Stimulated activated naive CD8-positive, alpha-beta T cell treated with anti-CD3 and anti-CD28 coated beads, Interleukin-15, Interleukin-2, amounts not matched to agents 100 ng/mL and 50 ng/mL, for 24 hours (primary cell): ENCODE data around the gene RCOR1.
"Not testable (repeated sequence)": the region's sequence is repeated elsewhere in the genome, so short reads cannot be mapped to it uniquely, and the experiment has no call there.

Experiments
- H3K27ac Mint-ChIP-seq: one replicate; pipeline ENCODE4 v1.8.0; 2021; ENCODE audit warnings: mild to moderate bottlenecking, mixed read lengths
- H3K27me3 Mint-ChIP-seq: one replicate; pipeline ENCODE4 v1.8.0; 2021; ENCODE audit warnings: mixed read lengths
- H3K36me3 Mint-ChIP-seq: one replicate; pipeline ENCODE4 v1.8.0; 2021; ENCODE audit warnings: low read depth, mixed read lengths
- H3K4me1 Mint-ChIP-seq: one replicate; pipeline ENCODE4 v1.8.0; 2021; ENCODE audit warnings: low read depth, mixed read lengths
- H3K4me3 Mint-ChIP-seq: one replicate; pipeline ENCODE4 v1.8.0; 2021; ENCODE audit warnings: mild to moderate bottlenecking, mixed read lengths
- H3K9me3 Mint-ChIP-seq: one replicate; pipeline ENCODE4 v1.8.0; 2021; ENCODE audit warnings: mixed read lengths

The RCOR1 gene

GRCh38 chr14:102624666-102625065, 32.2 kb downstream of the RCOR1 start:
- Mint-ChIP-seq H3K4me1 (peaks cover 43% of the 10 kb centered on the region), H3K36me3 (peaks cover 7% of the 10 kb centered on the region), H3K4me3 (no peak overlapping the region), H3K27ac (no peak overlapping the region), H3K27me3 (no peaks in the 10 kb centered on the region), H3K9me3 (no peaks in the 10 kb centered on the region)

GRCh38 chr14:102625564-102626296, 33.3 kb downstream of the RCOR1 start:
- Mint-ChIP-seq H3K36me3 (peaks cover 7% of the 10 kb centered on the region), H3K4me1 (peaks cover 41% of the 10 kb centered on the region), H3K27me3 (no peaks in the 10 kb centered on the region), H3K9me3 (no peaks in the 10 kb centered on the region), H3K4me3 (no peak overlapping the region), H3K27ac (peak overlapping the region; percentile 56)

- H3K4me1 Mint-ChIP-seq: peaks cover 36% of the 10 kb centered on the region
- no peak overlapping the region for H3K4me3 Mint-ChIP-seq
- H3K27me3 Mint-ChIP-seq: no peaks in the 10 kb centered on the region
- H3K27ac Mint-ChIP-seq: no peak overlapping the region
- H3K36me3 Mint-ChIP-seq: peaks cover 7% of the 10 kb centered on the region
- no peaks in the 10 kb centered on the region for H3K9me3 Mint-ChIP-seq
Observed at GRCh38 chr14:102626530-102626929, 34.1 kb downstream of the RCOR1 start.

GRCh38 chr14:102629011-102629444, 36.6 kb downstream of the RCOR1 start:
- Mint-ChIP-seq H3K27me3 (no peaks in the 10 kb centered on the region), H3K4me1 (peaks cover 22% of the 10 kb centered on the region), H3K27ac (peak overlapping the region; percentile 28), H3K9me3 (no peaks in the 10 kb centered on the region), H3K36me3 (peaks cover 9% of the 10 kb centered on the region), H3K4me3 (no peak overlapping the region)

- Mint-ChIP-seq H3K9me3 (no peaks in the 10 kb centered on the region), H3K27ac (no peak overlapping the region)
Observed at GRCh38 chr14:102629808-102630350, 37.4 kb downstream of the RCOR1 start.

GRCh38 chr14:102630405-102630804, 38.0 kb downstream of the RCOR1 start:
- H3K36me3 Mint-ChIP-seq: peaks cover 9% of the 10 kb centered on the region
- no peak overlapping the region for H3K27ac Mint-ChIP-seq
- no peaks in the 10 kb centered on the region for H3K27me3 Mint-ChIP-seq
- H3K4me1 Mint-ChIP-seq: peaks cover 25% of the 10 kb centered on the region
- H3K4me3 Mint-ChIP-seq: no peak overlapping the region
- H3K9me3 Mint-ChIP-seq: no peaks in the 10 kb centered on the region

More at GRCh38 chr14:102629808-102630350, 37.4 kb downstream of the RCOR1 start:
- H3K4me3 Mint-ChIP-seq: no peak overlapping the region
- no peaks in the 10 kb centered on the region for H3K27me3 Mint-ChIP-seq
- peaks cover 26% of the 10 kb centered on the region for H3K4me1 Mint-ChIP-seq
- H3K36me3 Mint-ChIP-seq: peaks cover 9% of the 10 kb centered on the region

GRCh38 chr14:102630881-102631280, 38.4 kb downstream of the RCOR1 start:
- H3K27ac Mint-ChIP-seq: no peak overlapping the region
- H3K9me3 Mint-ChIP-seq: no peaks in the 10 kb centered on the region
- peaks cover 20% of the 10 kb centered on the region for H3K4me1 Mint-ChIP-seq
- H3K27me3 Mint-ChIP-seq: no peaks in the 10 kb centered on the region
- peaks cover 6% of the 10 kb centered on the region for H3K36me3 Mint-ChIP-seq
- no peak overlapping the region for H3K4me3 Mint-ChIP-seq

GRCh38 chr14:102633906-102634595, 41.6 kb downstream of the RCOR1 start:
- H3K27ac Mint-ChIP-seq: peak overlapping the region; percentile 32
- no peaks in the 10 kb centered on the region for H3K9me3 Mint-ChIP-seq
- H3K27me3 Mint-ChIP-seq: no peaks in the 10 kb centered on the region
- peaks cover 3% of the 10 kb centered on the region for H3K36me3 Mint-ChIP-seq
- peaks cover 10% of the 10 kb centered on the region for H3K4me1 Mint-ChIP-seq
- no peak overlapping the region for H3K4me3 Mint-ChIP-seq

GRCh38 chr14:102639611-102640010, 47.2 kb downstream of the RCOR1 start:
- H3K9me3 Mint-ChIP-seq, H3K27ac Mint-ChIP-seq, H3K27me3 Mint-ChIP-seq, H3K36me3 Mint-ChIP-seq, H3K4me3 Mint-ChIP-seq: not testable (repeated sequence)
- H3K4me1 Mint-ChIP-seq: peaks cover 28% of the 10 kb centered on the region

GRCh38 chr14:102644523-102644922, 52.1 kb downstream of the RCOR1 start:
- peak overlapping the region; percentile 76 for H3K27ac Mint-ChIP-seq

GRCh38 chr14:102645746-102646440, 53.4 kb downstream of the RCOR1 start:
- peak overlapping the region; percentile 33 for H3K27ac Mint-ChIP-seq
- H3K27me3 Mint-ChIP-seq: no peaks in the 10 kb centered on the region

More at GRCh38 chr14:102644523-102644922, 52.1 kb downstream of the RCOR1 start:
- H3K27me3 Mint-ChIP-seq: no peaks in the 10 kb centered on the region
- H3K9me3 Mint-ChIP-seq: no peaks in the 10 kb centered on the region
- H3K36me3 Mint-ChIP-seq: no peaks in the 10 kb centered on the region
- no peak overlapping the region for H3K4me3 Mint-ChIP-seq
- peaks cover 52% of the 10 kb centered on the region for H3K4me1 Mint-ChIP-seq

GRCh38 chr14:102646615-102647014, 54.2 kb downstream of the RCOR1 start:
- Mint-ChIP-seq H3K4me3 (no peak overlapping the region), H3K36me3 (no peaks in the 10 kb centered on the region), H3K27me3 (no peaks in the 10 kb centered on the region), H3K9me3 (no peaks in the 10 kb centered on the region), H3K27ac (no peak overlapping the region), H3K4me1 (peaks cover 57% of the 10 kb centered on the region)

More at GRCh38 chr14:102645746-102646440, 53.4 kb downstream of the RCOR1 start:
- H3K4me3 Mint-ChIP-seq: no peak overlapping the region
- peaks cover 55% of the 10 kb centered on the region for H3K4me1 Mint-ChIP-seq
- H3K9me3 Mint-ChIP-seq: no peaks in the 10 kb centered on the region
- H3K36me3 Mint-ChIP-seq: no peaks in the 10 kb centered on the region

- peaks cover 5% of the 10 kb centered on the region for H3K9me3 Mint-ChIP-seq
- H3K36me3 Mint-ChIP-seq: peaks cover 5% of the 10 kb centered on the region
- H3K27ac Mint-ChIP-seq: no peak overlapping the region
- H3K27me3 Mint-ChIP-seq: no peaks in the 10 kb centered on the region
- peaks cover 33% of the 10 kb centered on the region for H3K4me1 Mint-ChIP-seq
- no peak overlapping the region for H3K4me3 Mint-ChIP-seq
Observed at GRCh38 chr14:102652194-102652593, 59.7 kb downstream of the RCOR1 start.

- no peak overlapping the region for H3K27ac Mint-ChIP-seq
- peaks cover 5% of the 10 kb centered on the region for H3K36me3 Mint-ChIP-seq
- peaks cover 5% of the 10 kb centered on the region for H3K9me3 Mint-ChIP-seq
- no peak overlapping the region for H3K4me3 Mint-ChIP-seq
- H3K27me3 Mint-ChIP-seq: no peaks in the 10 kb centered on the region
- H3K4me1 Mint-ChIP-seq: peaks cover 40% of the 10 kb centered on the region
Observed at GRCh38 chr14:102654298-102654697, 61.8 kb downstream of the RCOR1 start.

- H3K4me3 Mint-ChIP-seq: no peak overlapping the region
- no peak overlapping the region for H3K27ac Mint-ChIP-seq
- H3K9me3 Mint-ChIP-seq: peaks cover 5% of the 10 kb centered on the region
- H3K4me1 Mint-ChIP-seq: peaks cover 45% of the 10 kb centered on the region
- H3K36me3 Mint-ChIP-seq: peaks cover 5% of the 10 kb centered on the region
- no peaks in the 10 kb centered on the region for H3K27me3 Mint-ChIP-seq
Observed at GRCh38 chr14:102655137-102655536, 62.7 kb downstream of the RCOR1 start.
